ENCODE results near the gene TIMP2.

GRCh38 chr17:78828470-78829185 lies 96.6 kb downstream of the TIMP2 start:
- no peak for TF ChIP-seq CTCF (IDR thresholded peaks at IDR 0.05)
- no peak for TF ChIP-seq POLR2AphosphoS5 (IDR thresholded peaks at IDR 0.05)
